GM23338 (cell line): ENCODE data around the gene LRP1B. TPM values are rescaled to one million over a fixed set of nuclear protein-coding genes. Genes with fewer than 3 reads are reported as not detected.

Experiments used
- ATAC-seq: fragments of 200-7000 bp; cut with Tn5 transposase; 3 replicates; pipeline ENCODE4 v1.9.1; 2020
- DNase-seq: peaks from one replicate; pipeline ENCODE4 v3.0.0-alpha.2; 2015; ENCODE audit warnings: low spot score
- H2AFZ ChIP-seq: fragments of 200-600 bp; sonication (generic); 2 replicates; pipeline ENCODE4 v1.8.0; 2016; ENCODE audit warnings: antibody characterized with exemption, mild to moderate bottlenecking, moderate library complexity
- H3F3A ChIP-seq: fragments of 200-600 bp; sonication (generic); replicated peaks from 2 replicates; pipeline ENCODE4 v1.8.0; 2017; ENCODE audit warnings: antibody characterized with exemption, mixed run types, low read depth
- H3K27ac ChIP-seq: fragments of 200-600 bp; sonication (generic); 2 replicates; pipeline ENCODE4 v1.6.1; 2016; ENCODE audit warnings: low read depth
- H3K27me3 ChIP-seq: fragments of 200-600 bp; sonication (generic); 2 replicates; pipeline ENCODE4 v1.8.0; 2016; ENCODE audit warnings: mild to moderate bottlenecking, mixed run types, moderate library complexity; ENCODE audit not compliant: insufficient read depth
- H3K36me3 ChIP-seq: fragments of 200-600 bp; sonication (generic); 2 replicates; pipeline ENCODE4 v1.8.0; 2016; ENCODE audit warnings: mild to moderate bottlenecking; ENCODE audit not compliant: insufficient read depth
- H3K4me1 ChIP-seq: fragments of 200-600 bp; sonication (generic); 2 replicates; pipeline ENCODE4 v1.8.0; 2016; ENCODE audit warnings: mild to moderate bottlenecking, moderate library complexity; ENCODE audit not compliant: insufficient read depth
- H3K4me2 ChIP-seq: fragments of 200-600 bp; sonication (generic); 2 replicates; pipeline ENCODE4 v1.7.1; 2017; ENCODE audit warnings: mixed run types
- H3K4me3 ChIP-seq: fragments of 200-600 bp; sonication (generic); 2 replicates; pipeline ENCODE4 v1.6.1; 2016; ENCODE audit warnings: mixed run types
- H3K79me2 ChIP-seq: fragments of 200-600 bp; sonication (generic); replicated peaks from 2 replicates; pipeline ENCODE4 v1.8.0; 2017; ENCODE audit warnings: mild to moderate bottlenecking; ENCODE audit not compliant: insufficient read depth
- H3K9me2 ChIP-seq: fragments of 200-600 bp; sonication (generic); 2 replicates; pipeline ENCODE4 v1.8.0; 2017; ENCODE audit not compliant: insufficient read depth
- H4K20me1 ChIP-seq: fragments of 200-600 bp; sonication (generic); replicated peaks from 2 replicates; pipeline ENCODE4 v1.8.0; 2017; ENCODE audit warnings: mild to moderate bottlenecking; ENCODE audit not compliant: insufficient read depth
- H3K27ac Mint-ChIP-seq: 2 replicates; pipeline ENCODE4 v1.8.0; 2020; ENCODE audit warnings: inconsistent platforms, mild to moderate bottlenecking, moderate library complexity, mixed read lengths
- H3K27me3 Mint-ChIP-seq: 3 replicates; pipeline ENCODE4 v1.8.0; 2022; ENCODE audit warnings: low read depth, mild to moderate bottlenecking, moderate library complexity, mixed read lengths, inconsistent platforms; ENCODE audit not compliant: insufficient read depth, poor library complexity
- H3K36me3 Mint-ChIP-seq: 3 replicates; pipeline ENCODE4 v1.8.0; 2021; ENCODE audit warnings: low read depth, mild to moderate bottlenecking, inconsistent platforms, moderate library complexity, mixed read lengths
- H3K4me1 Mint-ChIP-seq: 3 replicates; pipeline ENCODE4 v1.8.0; 2020; ENCODE audit warnings: mild to moderate bottlenecking, inconsistent platforms, mixed read lengths
- H3K4me3 Mint-ChIP-seq: 3 replicates; pipeline ENCODE4 v1.8.0; 2021; ENCODE audit warnings: moderate library complexity, mild to moderate bottlenecking, inconsistent platforms, mixed read lengths
- H3K9me3 Mint-ChIP-seq: 3 replicates; pipeline ENCODE4 v1.8.0; 2020; ENCODE audit warnings: moderate library complexity, mild to moderate bottlenecking, inconsistent platforms, mixed read lengths
- CREB1 ChIP-seq: fragments of 250-450 bp; sonication (Bioruptor Pico); IDR thresholded peaks from 2 replicates; pipeline ENCODE4 v1.5.0; 2020; ENCODE audit warnings: low read depth, mild to moderate bottlenecking, moderate library complexity
- EZH2phosphoT487 ChIP-seq: fragments of 200-600 bp; sonication (generic); IDR thresholded peaks from one replicate; pipeline ENCODE4 v1.8.1; 2018; ENCODE audit warnings: antibody characterized with exemption; ENCODE audit not compliant: unreplicated experiment
- JUNB ChIP-seq: IDR thresholded peaks from one replicate; pipeline ENCODE4 v1.6.1; 2016; ENCODE audit warnings: antibody characterized with exemption; ENCODE audit not compliant: unreplicated experiment
- ZNF331 ChIP-seq: fragments of 250-450 bp; sonication (Bioruptor Pico); IDR thresholded peaks from 2 replicates; pipeline ENCODE4 v1.5.0; 2020; ENCODE audit warnings: low read depth, mild to moderate bottlenecking, moderate library complexity
- ZNF462 ChIP-seq: fragments of 250-450 bp; sonication (Bioruptor Pico); IDR thresholded peaks from 2 replicates; pipeline ENCODE4 v1.5.0; 2020; ENCODE audit warnings: mild to moderate bottlenecking, moderate library complexity
- polyA plus RNA-seq: library from polyadenylated mRNA; unstranded; fragments of >200 nt; fragmentation: Nextera tagmentation; extraction: Ambion mirVana; gene quantifications from 2 replicates; pipeline ENCODE4 v1.2.1, GENCODE V29; 2016
- total RNA-seq: library from RNA; depleted of rRNA; stranded (reverse); fragments of >200 nt; shearing (Covaris generic); gene quantifications from 2 replicates; pipeline ENCODE4 v1.2.3, GENCODE V29; 2014

LRP1B gene
- total and polyA plus RNA-seq, 2 experiments from 2014 or later: 0.15 to 0.97 TPM

- no peak for TF ChIP-seq ZNF462
- no peak for TF ChIP-seq CREB1 (CRISPR knock-in tag)
- TF ChIP-seq EZH2phosphoT487: no peak
- TF ChIP-seq JUNB: no peak
Measured at GRCh38 chr2:141959941-141960340, 170.9 kb downstream of the LRP1B start (continued).

DNA sequence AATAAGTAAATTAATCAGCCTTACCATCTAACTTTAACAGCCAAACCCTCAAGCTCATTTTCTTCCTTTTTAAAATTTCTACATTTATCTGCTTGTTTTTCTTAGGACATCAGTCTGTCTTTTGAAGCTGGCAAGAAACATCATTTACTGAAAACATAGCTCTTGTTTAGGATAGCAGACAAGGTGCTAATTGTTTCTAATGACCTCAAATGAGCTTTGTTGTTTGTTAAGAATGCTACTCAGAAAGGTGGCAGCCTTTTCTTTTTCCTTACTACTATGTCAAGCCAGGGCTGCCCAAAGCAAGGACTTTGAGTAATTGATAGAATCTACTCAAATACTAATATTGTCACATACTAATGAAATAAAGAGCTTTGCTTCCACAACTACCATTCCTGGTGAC is 171.8 kb downstream of the LRP1B start:
- TF ChIP-seq EZH2phosphoT487: no peak
- no peak for TF ChIP-seq ZNF331 (CRISPR knock-in tag)
- no peaks in the 10 kb centered on the region for H3K4me1 ChIP-seq
- DNase-seq: no peak
- Mint-ChIP-seq H3K9me3 (no peaks in the 10 kb centered on the region), H3K36me3 (no peaks in the 10 kb centered on the region), H3K4me1 (peaks cover 2% of the 10 kb centered on the region; the same call in 1 of the 3 replicates), H3K4me3 (no peak overlapping the region), H3K27me3 (no peaks in the 10 kb centered on the region), H3K27ac (no peak overlapping the region)
- no peaks in the 10 kb centered on the region for H3K9me2 ChIP-seq
- H3K36me3 ChIP-seq: no peaks in the 10 kb centered on the region
- H2AFZ ChIP-seq: no peak overlapping the region
- H3K4me2 ChIP-seq: no peak overlapping the region
- no peak for ATAC-seq
- no peaks in the 10 kb centered on the region for H3K27me3 ChIP-seq
- H3K4me3 ChIP-seq: no peak overlapping the region
- no peaks in the 10 kb centered on the region for H3F3A ChIP-seq
- H3K27ac ChIP-seq: no peak overlapping the region
- no peaks in the 10 kb centered on the region for H4K20me1 ChIP-seq
- H3K79me2 ChIP-seq: no peaks in the 10 kb centered on the region
